SK-N-SH treated with all-trans-retinoic acid at 6 μM for 48 hours (cell line): ENCODE data around the gene TMEM51.

Source experiments
- ATAC-seq: fragments of 200-7000 bp; cut with Tn5 transposase; 3 replicates; pipeline ENCODE4 v1.9.1; 2020; ENCODE audit warnings: mild to moderate bottlenecking, moderate library complexity
- ARNTL ChIP-seq: fragments of 450-650 bp; formaldehyde crosslinking; IDR thresholded peaks from 2 replicates; pipeline ENCODE4 v1.5.0; 2020; ENCODE audit warnings: low read depth, mild to moderate bottlenecking, moderate library complexity, borderline replicate concordance
- BACH2 ChIP-seq: fragments of 250-450 bp; sonication (Bioruptor Pico); IDR thresholded peaks from 2 replicates; pipeline ENCODE4 v1.9.0; 2021; ENCODE audit warnings: mild to moderate bottlenecking, borderline replicate concordance
- CREB5 ChIP-seq: fragments of 250-450 bp; sonication (Bioruptor Pico); IDR thresholded peaks from 2 replicates; pipeline ENCODE4 v1.5.1; 2020; ENCODE audit warnings: low read depth, mild to moderate bottlenecking, moderate library complexity
- CSDC2 ChIP-seq: fragments of 250-450 bp; sonication (Bioruptor Pico); IDR thresholded peaks from 2 replicates; pipeline ENCODE4 v1.5.0; 2020; ENCODE audit warnings: mild to moderate bottlenecking, moderate library complexity
- CSRNP3 ChIP-seq: fragments of 250-450 bp; sonication (Bioruptor Pico); IDR thresholded peaks from 2 replicates; pipeline ENCODE4 v1.5.1; 2021; ENCODE audit warnings: mild to moderate bottlenecking, moderate library complexity
- ESRRG ChIP-seq: fragments of 250-450 bp; sonication (Bioruptor Pico); IDR thresholded peaks from 2 replicates; pipeline ENCODE4 v1.6.1; 2021; ENCODE audit warnings: mild to moderate bottlenecking
- GLIS3 ChIP-seq: fragments of 250-450 bp; sonication (Bioruptor Pico); IDR thresholded peaks from 2 replicates; pipeline ENCODE4 v1.5.0; 2020; ENCODE audit warnings: mild to moderate bottlenecking, moderate library complexity
- ISL1 ChIP-seq: fragments of 250-450 bp; sonication (Bioruptor Pico); IDR thresholded peaks from 2 replicates; pipeline ENCODE4 v2.1.2; 2022; ENCODE audit warnings: mild to moderate bottlenecking, moderate library complexity
- OSR1 ChIP-seq: fragments of 250-450 bp; sonication (Bioruptor Pico); IDR thresholded peaks from 2 replicates; pipeline ENCODE4 v1.8.0; 2022; ENCODE audit warnings: moderate library complexity, mild to moderate bottlenecking, inconsistent platforms
- PATZ1 ChIP-seq: fragments of 250-450 bp; sonication (Bioruptor Pico); IDR thresholded peaks from 2 replicates; pipeline ENCODE4 v1.8.0; 2020; ENCODE audit warnings: mild to moderate bottlenecking, moderate library complexity, borderline replicate concordance
- PPARA ChIP-seq: fragments of 250-450 bp; sonication (Bioruptor Pico); IDR thresholded peaks from 2 replicates; pipeline ENCODE4 v1.5.0; 2020; ENCODE audit warnings: mild to moderate bottlenecking, borderline replicate concordance
- SNAI2 ChIP-seq: fragments of 250-450 bp; sonication (Bioruptor Pico); IDR thresholded peaks from 2 replicates; pipeline ENCODE4 v1.5.0; 2020; ENCODE audit warnings: mild to moderate bottlenecking, moderate library complexity
- TOX ChIP-seq: fragments of 250-450 bp; sonication (Bioruptor Pico); IDR thresholded peaks from 2 replicates; pipeline ENCODE4 v1.8.0; 2021; ENCODE audit warnings: mild to moderate bottlenecking, moderate library complexity, borderline replicate concordance
- TSHZ2 ChIP-seq: fragments of 250-450 bp; sonication (Bioruptor Pico); IDR thresholded peaks from 2 replicates; pipeline ENCODE4 v1.5.0; 2020; ENCODE audit warnings: mild to moderate bottlenecking, moderate library complexity
- ZFP3 ChIP-seq: fragments of 250-450 bp; sonication (Bioruptor Pico); IDR thresholded peaks from 2 replicates; pipeline ENCODE4 v1.5.0; 2020; ENCODE audit warnings: mild to moderate bottlenecking, moderate library complexity
- ZFP30 ChIP-seq: fragments of 450-650 bp; formaldehyde crosslinking; IDR thresholded peaks from 2 replicates; pipeline ENCODE4 v1.5.0; 2022; ENCODE audit warnings: mild to moderate bottlenecking, moderate library complexity
- ZNF565 ChIP-seq: fragments of 450-650 bp; formaldehyde crosslinking; conservative IDR thresholded peaks from 2 replicates; pipeline ENCODE4 v1.5.0; 2020; ENCODE audit warnings: low read depth, mild to moderate bottlenecking, moderate library complexity

The TMEM51 gene

GRCh38 chr1:15114884-15115283 is 38.7 kb upstream of the TMEM51 start:
- no peak for ATAC-seq
- TF ChIP-seq ZFP3 (CRISPR knock-in tag) (no peak), PATZ1 (CRISPR knock-in tag) (no peak), BACH2 (CRISPR knock-in tag) (no peak), ISL1 (CRISPR knock-in tag) (no peak)

- no peak for TF ChIP-seq BACH2 (CRISPR knock-in tag)
- no peak for TF ChIP-seq OSR1
- no peak for TF ChIP-seq TOX (CRISPR knock-in tag)
- TF ChIP-seq PATZ1 (CRISPR knock-in tag): no peak
- no peak for TF ChIP-seq TSHZ2
- TF ChIP-seq PPARA (CRISPR knock-in tag): no peak
- no peak for TF ChIP-seq ZFP3 (CRISPR knock-in tag)
- no peak for TF ChIP-seq GLIS3
- TF ChIP-seq ZNF565 (CRISPR knock-in tag): no peak
- no peak for TF ChIP-seq CSDC2 (CRISPR knock-in tag)
- TF ChIP-seq ESRRG (CRISPR knock-in tag): no peak
- TF ChIP-seq ARNTL (CRISPR knock-in tag): no peak
- TF ChIP-seq CREB5 (CRISPR knock-in tag): no peak
- no peak for TF ChIP-seq ZFP30 (CRISPR knock-in tag)
- no peak for TF ChIP-seq CSRNP3 (CRISPR knock-in tag)
- TF ChIP-seq, all 23 proteins: peak for 0
- no peak for ATAC-seq
Measured at GRCh38 chr1:15115542-15116330, 37.8 kb upstream of the TMEM51 start.

GRCh38 chr1:15116966-15117365 is 36.6 kb upstream of the TMEM51 start:
- peak; percentile 19; the same call in 1 of the 3 replicates for ATAC-seq
- TF ChIP-seq CSRNP3 (CRISPR knock-in tag): no peak
- TF ChIP-seq SNAI2 (CRISPR knock-in tag): no peak
- no peak for TF ChIP-seq PPARA (CRISPR knock-in tag)
- TF ChIP-seq ESRRG (CRISPR knock-in tag): no peak
- no peak for TF ChIP-seq GLIS3
- no peak for TF ChIP-seq CREB5 (CRISPR knock-in tag)
- TF ChIP-seq ZFP3 (CRISPR knock-in tag): no peak
- TF ChIP-seq CSDC2 (CRISPR knock-in tag): no peak
- TF ChIP-seq OSR1: no peak
